ENCODE results near the gene MVB12B. TPM values are rescaled to one million over a fixed set of nuclear protein-coding genes. Genes with fewer than 3 reads are reported as not detected.
"Not testable (repeated sequence)": the region's sequence is repeated elsewhere in the genome, so short reads cannot be mapped to it uniquely, and the experiment has no call there.

The MVB12B gene
- 0.49 and 1.3 TPM in 2 replicates for total RNA-seq

- DNase-seq, result peak; percentile 86
- peak within 1 kb of the TSS; percentile 77 for H3K4me3 Mint-ChIP-seq
- peaks cover 8% of the 10 kb centered on the region for H3K9me3 Mint-ChIP-seq
- peaks cover 2% of the 10 kb centered on the region for H3K36me3 Mint-ChIP-seq (ENCODE audit: low read depth)
- H3K4me1 Mint-ChIP-seq, result peaks cover 10% of the 10 kb centered on the region
- H3K27ac Mint-ChIP-seq, result peak within 1 kb of the TSS; percentile 34
- intact Hi-C loops (cut with micrococcal nuclease), result loop anchor here (5.0 kb wide), 1 partner anchor 71 kb away; no protein-coding TSS in a partner anchor
- peaks cover 34% of the 10 kb centered on the region for H3K27me3 Mint-ChIP-seq
Observed at GRCh38 chr9:126326228-126327005, at the start of gene MVB12B. MVB12B (plus strand) TSS chr9:126326829; CDS start chr9:126326930, 101 bp downstream.

- Mint-ChIP-seq H3K36me3 (ENCODE audit: low read depth) (no peaks in the 10 kb centered on the region), H3K4me1 (no peaks in the 10 kb centered on the region), H3K4me3 (no peak overlapping the region), H3K27ac (no peak overlapping the region), H3K9me3 (peaks cover 4% of the 10 kb centered on the region), H3K27me3 (peaks cover 22% of the 10 kb centered on the region)
- intact Hi-C loops (cut with micrococcal nuclease), result no loop called here
- peak; percentile 40 for DNase-seq
Observed at GRCh38 chr9:126283799-126284465, 42.7 kb upstream of the MVB12B start.

- H3K4me1 Mint-ChIP-seq; H3K27ac Mint-ChIP-seq; intact Hi-C loops (cut with micrococcal nuclease); DNase-seq; H3K36me3 Mint-ChIP-seq (ENCODE audit: low read depth); H3K4me3 Mint-ChIP-seq; H3K9me3 Mint-ChIP-seq: not testable (repeated sequence)
- H3K27me3 Mint-ChIP-seq, result peaks cover 14% of the 10 kb centered on the region
Observed at GRCh38 chr9:126285652-126286051, 41.0 kb upstream of the MVB12B start.

GRCh38 chr9:126287166-126287866, 39.3 kb upstream of the MVB12B start:
- H3K4me3 Mint-ChIP-seq, result no peak overlapping the region
- H3K36me3 Mint-ChIP-seq (ENCODE audit: low read depth), result no peaks in the 10 kb centered on the region
- peaks cover 14% of the 10 kb centered on the region for H3K27me3 Mint-ChIP-seq
- no peak overlapping the region for H3K27ac Mint-ChIP-seq
- intact Hi-C loops (cut with micrococcal nuclease), result no loop called here
- H3K9me3 Mint-ChIP-seq, result peaks cover 4% of the 10 kb centered on the region
- H3K4me1 Mint-ChIP-seq, result no peaks in the 10 kb centered on the region
- no peak for DNase-seq

GRCh38 chr9:126290871-126291270, 35.8 kb upstream of the MVB12B start:
- intact Hi-C loops (cut with micrococcal nuclease), result no loop called here
- H3K36me3 Mint-ChIP-seq (ENCODE audit: low read depth), result no peaks in the 10 kb centered on the region
- H3K4me1 Mint-ChIP-seq, result no peaks in the 10 kb centered on the region
- H3K27ac Mint-ChIP-seq, result no peak overlapping the region
- peaks cover under 1% of the 10 kb centered on the region for H3K9me3 Mint-ChIP-seq
- no peak overlapping the region for H3K4me3 Mint-ChIP-seq
- no peak for DNase-seq
- peaks cover 12% of the 10 kb centered on the region for H3K27me3 Mint-ChIP-seq

GRCh38 chr9:126291925-126292324, 34.7 kb upstream of the MVB12B start:
- Mint-ChIP-seq H3K27ac (no peak overlapping the region), H3K9me3 (no peaks in the 10 kb centered on the region), H3K4me1 (no peaks in the 10 kb centered on the region), H3K36me3 (ENCODE audit: low read depth) (no peaks in the 10 kb centered on the region), H3K27me3 (peaks cover 10% of the 10 kb centered on the region), H3K4me3 (no peak overlapping the region)
- intact Hi-C loops (cut with micrococcal nuclease), result no loop called here
- no peak for DNase-seq

GRCh38 chr9:126292736-126293521, 33.7 kb upstream of the MVB12B start:
- H3K4me1 Mint-ChIP-seq, result no peaks in the 10 kb centered on the region
- intact Hi-C loops (cut with micrococcal nuclease), result no loop called here
- no peaks in the 10 kb centered on the region for H3K9me3 Mint-ChIP-seq
- no peak for DNase-seq
- H3K4me3 Mint-ChIP-seq, result no peak overlapping the region
- no peak overlapping the region for H3K27ac Mint-ChIP-seq
- peaks cover 9% of the 10 kb centered on the region for H3K27me3 Mint-ChIP-seq
- no peaks in the 10 kb centered on the region for H3K36me3 Mint-ChIP-seq (ENCODE audit: low read depth)

- Mint-ChIP-seq H3K4me3 (no peak overlapping the region), H3K36me3 (ENCODE audit: low read depth) (no peaks in the 10 kb centered on the region), H3K27ac (no peak overlapping the region), H3K27me3 (peaks cover 9% of the 10 kb centered on the region), H3K9me3 (no peaks in the 10 kb centered on the region), H3K4me1 (no peaks in the 10 kb centered on the region)
- DNase-seq, result no peak
- intact Hi-C loops (cut with micrococcal nuclease), result no loop called here
Observed at GRCh38 chr9:126293522-126293889, 33.1 kb upstream of the MVB12B start.

- no peaks in the 10 kb centered on the region for H3K9me3 Mint-ChIP-seq
- H3K27ac Mint-ChIP-seq, result no peak overlapping the region
- no peaks in the 10 kb centered on the region for H3K4me1 Mint-ChIP-seq
- no peaks in the 10 kb centered on the region for H3K36me3 Mint-ChIP-seq (ENCODE audit: low read depth)
- DNase-seq, result no peak
- intact Hi-C loops (cut with micrococcal nuclease), result no loop called here
- peaks cover 7% of the 10 kb centered on the region for H3K27me3 Mint-ChIP-seq
- H3K4me3 Mint-ChIP-seq, result no peak overlapping the region
Observed at GRCh38 chr9:126294331-126295081, 32.1 kb upstream of the MVB12B start.

- Mint-ChIP-seq H3K27ac (no peak overlapping the region), H3K9me3 (no peaks in the 10 kb centered on the region), H3K36me3 (ENCODE audit: low read depth) (no peaks in the 10 kb centered on the region), H3K4me1 (no peaks in the 10 kb centered on the region), H3K27me3 (peaks cover 7% of the 10 kb centered on the region), H3K4me3 (no peak overlapping the region)
- no peak for DNase-seq
- intact Hi-C loops (cut with micrococcal nuclease), result no loop called here
Observed at GRCh38 chr9:126295082-126295477, 31.5 kb upstream of the MVB12B start.

- no peak for DNase-seq
- intact Hi-C loops (cut with micrococcal nuclease), result no loop called here
- no peaks in the 10 kb centered on the region for H3K4me1 Mint-ChIP-seq
- peaks cover 7% of the 10 kb centered on the region for H3K27me3 Mint-ChIP-seq
- no peak overlapping the region for H3K4me3 Mint-ChIP-seq
- H3K9me3 Mint-ChIP-seq, result no peaks in the 10 kb centered on the region
- H3K27ac Mint-ChIP-seq, result no peak overlapping the region
- H3K36me3 Mint-ChIP-seq (ENCODE audit: low read depth), result no peaks in the 10 kb centered on the region
Observed at GRCh38 chr9:126295516-126295915, 31.1 kb upstream of the MVB12B start.

- no peak overlapping the region for H3K4me3 Mint-ChIP-seq
- no peaks in the 10 kb centered on the region for H3K36me3 Mint-ChIP-seq (ENCODE audit: low read depth)
- no peak for DNase-seq
- no peak overlapping the region for H3K27ac Mint-ChIP-seq
- intact Hi-C loops (cut with micrococcal nuclease), result no loop called here
- H3K27me3 Mint-ChIP-seq, result peaks cover 10% of the 10 kb centered on the region
- no peaks in the 10 kb centered on the region for H3K9me3 Mint-ChIP-seq
- H3K4me1 Mint-ChIP-seq, result no peaks in the 10 kb centered on the region
Observed at GRCh38 chr9:126295936-126296600, 30.6 kb upstream of the MVB12B start.

- Mint-ChIP-seq H3K9me3 (no peaks in the 10 kb centered on the region), H3K27ac (no peak overlapping the region), H3K4me1 (no peaks in the 10 kb centered on the region), H3K27me3 (peaks cover 12% of the 10 kb centered on the region), H3K36me3 (ENCODE audit: low read depth) (no peaks in the 10 kb centered on the region), H3K4me3 (no peak overlapping the region)
- intact Hi-C loops (cut with micrococcal nuclease), result no loop called here
- no peak for DNase-seq
Observed at GRCh38 chr9:126296687-126297086, 29.9 kb upstream of the MVB12B start.
